ENCODE data around the gene PEX11G.

The PEX11G gene

DNA sequence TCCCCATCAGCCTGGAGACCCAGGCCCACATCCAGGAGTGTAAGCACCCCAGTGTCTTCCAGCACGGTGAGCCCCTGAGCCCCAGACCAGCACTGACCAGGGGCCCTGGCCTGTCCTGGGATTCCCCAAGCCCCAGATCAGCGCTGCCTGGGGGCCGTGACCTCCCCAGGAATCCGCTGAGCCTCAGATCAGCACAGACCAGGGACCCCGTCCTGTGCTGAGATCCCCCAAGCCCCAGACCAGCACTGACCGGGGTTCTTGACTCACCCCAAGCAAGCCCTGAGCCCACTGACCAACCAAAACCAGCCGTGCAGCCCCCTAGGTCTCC lies 39.3 kb upstream of the PEX11G start:
- no peaks in the 10 kb centered on the region for H3K79me2 ChIP-seq (ENCODE audit: insufficient read depth, low read length)
- no peaks in the 10 kb centered on the region for H3K9me3 ChIP-seq (ENCODE audit: low read length)
- no peak for TF ChIP-seq CTCF (IDR thresholded peaks at IDR 0.05; ENCODE audit: low read length)
- TF ChIP-seq EZH2 (IDR thresholded peaks at IDR 0.05; ENCODE audit: borderline replicate concordance, low read length) = no peak
- no peaks in the 10 kb centered on the region for H3F3A ChIP-seq (ENCODE audit: insufficient read depth, low read length)
- H2AFZ ChIP-seq (ENCODE audit: low read length) = no peak overlapping the region
- H3K4me1 ChIP-seq (ENCODE audit: insufficient read depth, low read length, severe bottlenecking) = peaks cover 5% of the 10 kb centered on the region
- no peaks in the 10 kb centered on the region for H4K20me1 ChIP-seq (ENCODE audit: insufficient read depth, low read length)
- H3K27me3 ChIP-seq (ENCODE audit: insufficient read depth, low read length) = no peaks in the 10 kb centered on the region
- H3K27ac ChIP-seq (ENCODE audit: low read depth, low read length, poor library complexity, severe bottlenecking) = no peak overlapping the region
- no peaks in the 10 kb centered on the region; the same call in 1 of the 2 replicates for H3K36me3 ChIP-seq (ENCODE audit: insufficient read depth, low read length)
- H3K9ac ChIP-seq (ENCODE audit: low read length) = no peak overlapping the region
- H3K4me2 ChIP-seq (ENCODE audit: low read length) = no peak overlapping the region
- H3K4me3 ChIP-seq (ENCODE audit: low read depth, low read length, poor library complexity, severe bottlenecking) = no peak overlapping the region
- H3K9me2 ChIP-seq (ENCODE audit: low read depth, low read length) = no peaks in the 10 kb centered on the region

DNA sequence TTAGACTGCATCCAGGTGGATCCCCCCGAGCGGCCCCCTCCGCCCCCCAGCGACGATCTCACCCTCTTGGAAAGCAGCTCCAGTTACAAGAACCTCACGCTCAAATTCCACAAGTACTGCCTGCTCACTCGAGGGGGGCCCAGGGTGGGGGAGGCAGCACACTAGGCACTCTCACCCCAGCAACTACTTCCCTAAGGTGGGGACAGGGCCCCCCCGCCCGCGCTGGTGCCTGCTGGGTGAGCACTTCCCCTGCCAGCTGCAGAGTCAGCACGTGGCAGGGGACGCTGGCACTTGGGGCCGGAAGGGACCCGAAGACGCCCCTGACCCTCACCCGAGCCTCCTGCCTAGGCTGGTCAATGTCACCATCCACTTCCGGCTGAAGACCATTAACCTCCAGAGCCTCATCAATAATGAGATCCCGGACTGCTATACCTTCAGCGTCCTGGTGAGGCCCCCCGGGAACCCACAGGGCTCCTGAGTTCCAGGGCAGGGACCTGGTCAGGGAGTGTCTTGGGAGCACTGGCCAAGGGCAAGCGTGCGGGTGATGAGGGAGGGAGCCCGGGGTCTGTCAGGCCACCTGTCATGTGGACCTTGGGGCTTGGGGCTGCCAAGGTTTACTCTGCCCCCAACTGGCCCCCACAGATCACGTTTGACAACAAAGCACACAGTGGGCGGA lies 38.8 kb upstream of the PEX11G start:
- Histone ChIP-seq H3F3A (ENCODE audit: insufficient read depth, low read length) (no peaks in the 10 kb centered on the region), H3K9me2 (ENCODE audit: low read depth, low read length) (no peaks in the 10 kb centered on the region), H3K4me1 (ENCODE audit: insufficient read depth, low read length, severe bottlenecking) (peaks cover 10% of the 10 kb centered on the region), H4K20me1 (ENCODE audit: insufficient read depth, low read length) (no peaks in the 10 kb centered on the region), H3K27ac (ENCODE audit: low read depth, low read length, poor library complexity, severe bottlenecking) (no peak overlapping the region), H3K4me3 (ENCODE audit: low read depth, low read length, poor library complexity, severe bottlenecking) (no peak overlapping the region), H3K4me2 (ENCODE audit: low read length) (no peak overlapping the region), H2AFZ (ENCODE audit: low read length) (no peak overlapping the region), H3K79me2 (ENCODE audit: insufficient read depth, low read length) (no peaks in the 10 kb centered on the region), H3K9me3 (ENCODE audit: low read length) (no peaks in the 10 kb centered on the region), H3K9ac (ENCODE audit: low read length) (no peak overlapping the region), H3K27me3 (ENCODE audit: insufficient read depth, low read length) (no peaks in the 10 kb centered on the region), H3K36me3 (ENCODE audit: insufficient read depth, low read length) (no peaks in the 10 kb centered on the region; the same call in 1 of the 2 replicates)
- TF ChIP-seq EZH2 (IDR thresholded peaks at IDR 0.05; ENCODE audit: borderline replicate concordance, low read length) (no peak), CTCF (IDR thresholded peaks at IDR 0.05; ENCODE audit: low read length) (no peak)

DNA sequence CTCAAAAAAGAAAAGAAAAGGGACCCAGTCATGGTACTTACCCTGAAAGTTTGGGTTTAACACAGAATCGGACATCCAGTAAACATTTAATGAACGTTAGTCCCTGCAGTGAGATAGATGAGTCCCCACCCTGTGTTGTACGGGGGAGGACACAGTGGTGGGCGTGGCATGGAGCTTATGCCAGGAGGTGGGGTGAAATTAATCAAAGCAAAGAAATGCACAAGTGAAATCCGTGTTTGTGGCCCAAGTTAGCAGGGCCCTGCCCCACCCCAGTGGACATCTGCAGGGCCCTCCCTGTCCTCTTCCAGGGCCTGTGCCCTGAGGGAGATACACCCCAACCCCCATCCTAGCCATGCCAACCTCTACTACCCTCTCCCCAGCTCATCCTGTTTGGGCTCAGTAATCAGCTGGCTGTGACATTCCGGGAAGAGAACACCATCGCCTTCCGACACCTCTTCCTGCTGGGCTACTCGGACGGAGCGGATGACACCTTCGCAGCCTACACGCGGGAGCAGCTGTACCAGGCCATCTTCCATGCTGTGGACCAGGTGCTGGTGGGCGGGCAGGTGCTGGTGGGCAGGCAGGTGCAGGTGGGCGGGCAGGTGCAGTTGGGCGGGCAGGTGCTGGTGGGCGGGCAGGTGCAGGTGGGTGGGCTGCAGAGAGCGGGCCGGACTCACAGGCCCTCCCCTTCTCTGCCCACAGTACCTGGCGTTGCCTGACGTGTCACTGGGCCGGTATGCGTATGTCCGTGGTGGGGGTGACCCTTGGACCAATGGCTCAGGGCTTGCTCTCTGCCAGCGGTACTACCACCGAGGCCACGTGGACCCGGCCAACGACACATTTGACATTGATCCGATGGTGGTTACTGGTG lies 37.5 kb upstream of the PEX11G start:
- Histone ChIP-seq H3K4me1 (ENCODE audit: insufficient read depth, low read length, severe bottlenecking) (peaks cover 15% of the 10 kb centered on the region), H3K9me2 (ENCODE audit: low read depth, low read length) (no peaks in the 10 kb centered on the region), H3K4me3 (ENCODE audit: low read depth, low read length, poor library complexity, severe bottlenecking) (no peak overlapping the region), H2AFZ (ENCODE audit: low read length) (no peak overlapping the region), H3K27ac (ENCODE audit: low read depth, low read length, poor library complexity, severe bottlenecking) (no peak overlapping the region), H4K20me1 (ENCODE audit: insufficient read depth, low read length) (no peaks in the 10 kb centered on the region), H3K27me3 (ENCODE audit: insufficient read depth, low read length) (no peaks in the 10 kb centered on the region), H3K9me3 (ENCODE audit: low read length) (no peaks in the 10 kb centered on the region), H3F3A (ENCODE audit: insufficient read depth, low read length) (no peaks in the 10 kb centered on the region), H3K4me2 (ENCODE audit: low read length) (no peak overlapping the region), H3K36me3 (ENCODE audit: insufficient read depth, low read length) (no peaks in the 10 kb centered on the region; the same call in 1 of the 2 replicates), H3K79me2 (ENCODE audit: insufficient read depth, low read length) (no peaks in the 10 kb centered on the region), H3K9ac (ENCODE audit: low read length) (no peak overlapping the region)
- no peak for TF ChIP-seq EZH2 (IDR thresholded peaks at IDR 0.05; ENCODE audit: borderline replicate concordance, low read length)
- no peak for TF ChIP-seq CTCF (IDR thresholded peaks at IDR 0.05; ENCODE audit: low read length)

Measured in OCI-LY1 (cell line).